HepG2 (cell line): ENCODE data around the gene MUC6. TPM values are rescaled to one million over a fixed set of nuclear protein-coding genes. Genes with fewer than 3 reads are reported as not detected.
"Not testable (repeated sequence)": the region's sequence is repeated elsewhere in the genome, so short reads cannot be mapped to it uniquely, and the experiment has no call there.

ENCODE experiments used
- ATAC-seq: fragments of 200-7000 bp; cut with Tn5 transposase; 3 replicates; pipeline ENCODE4 v1.9.1; 2020; ENCODE audit warnings: mild to moderate bottlenecking, moderate library complexity
- BruUV-seq: library from RNA; stranded (reverse); fragments of 400-500 nt; replicated peaks from 2 replicates; lab custom pipeline; 2021; lab: Mats Ljungman, UMichigan
- CTCF ChIA-PET: fragments of 300-600 bp; formaldehyde crosslinking; extraction: SDS; loops from one replicate; lab custom pipeline; 2021; ENCODE audit warnings: low total read pairs, inconsistent platforms, low intra/inter-chr PET ratio; lab: Yijun Ruan, JAX
- POLR2A ChIA-PET: fragments of 350-600 bp; sonication (Branson Sonifier 250); formaldehyde crosslinking; loops from one replicate; lab custom pipeline; 2020; ENCODE audit warnings: antibody characterized with exemption, inconsistent platforms; lab: Yijun Ruan, JAX
- DNase-seq: peaks from one replicate; pipeline ENCODE4 v3.0.0-alpha.2; 2015; ENCODE audit warnings: low spot score
- FAIRE-seq: peaks from 3 replicates; lab custom pipeline; 2011; peaks lifted over from hg19 to GRCh38; lab: Jason Lieb, UNC
- H2AFZ ChIP-seq: one replicate; pipeline ENCODE4 v1.6.1; 2011; ENCODE audit warnings: low read length, inconsistent platforms
- H3K27ac ChIP-seq: fragments of 300-600 bp; 3 replicates; pipeline ENCODE4 v1.8.0; 2011; ENCODE audit warnings: mixed run types, mild to moderate bottlenecking, mixed read lengths, low read length, inconsistent platforms; ENCODE audit not compliant: insufficient read depth; ENCODE audit errors: extremely low read length
- H3K27me3 ChIP-seq, 2 experiments: fragments of 200-600 bp in 1 of 2; 2 replicates in 1 of 2; 3 replicates in 1 of 2; pipeline versions ENCODE4 v1.6.0 to v1.8.0; 2011; ENCODE audit warnings: low read length in 2 of 2, mild to moderate bottlenecking in 2 of 2, moderate library complexity in 2 of 2, inconsistent platforms in 1 of 2; ENCODE audit not compliant: insufficient read depth in 2 of 2, control insufficient read depth in 1 of 2
- H3K36me3 ChIP-seq, 2 experiments: fragments of 200-600 bp in 1 of 2; replicated peaks in 1 of 2; 2 replicates in 1 of 2; 3 replicates in 1 of 2; pipeline versions ENCODE4 v1.5.1 to v1.8.0; 2011; ENCODE audit warnings: low read length in 2 of 2, inconsistent platforms in 1 of 2; ENCODE audit not compliant: insufficient read depth in 2 of 2, control insufficient read depth in 1 of 2
- H3K4me1 ChIP-seq: 2 replicates; pipeline ENCODE4 v1.5.1; 2012; ENCODE audit warnings: low read length, inconsistent platforms; ENCODE audit not compliant: insufficient read depth
- H3K4me2 ChIP-seq: 2 replicates; pipeline ENCODE4 v1.6.0; 2011; ENCODE audit warnings: low read depth, low read length, inconsistent platforms
- H3K4me3 ChIP-seq, 3 experiments: fragments of 200-600 bp in 1 of 3; sonication (generic), shearing (Covaris generic) in 1 of 3; replicated peaks in 1 of 3; 2 replicates each; pipeline ENCODE4 v1.5.1; 2011 to 2016; ENCODE audit warnings: low read length in 3 of 3, inconsistent platforms in 2 of 3, low read depth in 2 of 3, mild to moderate bottlenecking in 2 of 3, control low read depth in 1 of 3, mixed read lengths in 1 of 3; ENCODE audit not compliant: insufficient read depth in 1 of 3
- H3K79me2 ChIP-seq: one replicate; pipeline ENCODE4 v1.6.1; 2011; ENCODE audit warnings: low read length, inconsistent platforms; ENCODE audit not compliant: insufficient read depth
- H3K9ac ChIP-seq: 2 replicates; pipeline ENCODE4 v1.6.0; 2011; ENCODE audit warnings: mild to moderate bottlenecking, low read depth, low read length, inconsistent platforms; ENCODE audit not compliant: insufficient read depth
- H3K9me3 ChIP-seq: 2 replicates; pipeline ENCODE4 v1.5.1; 2012; ENCODE audit warnings: mild to moderate bottlenecking, low read length
- H4K20me1 ChIP-seq: 2 replicates; pipeline ENCODE4 v1.6.0; 2011; ENCODE audit warnings: inconsistent platforms, mild to moderate bottlenecking, low read length, moderate library complexity; ENCODE audit not compliant: insufficient read depth
- ADNP ChIP-seq: sonication (generic); formaldehyde crosslinking; IDR thresholded peaks from 2 replicates; pipeline ENCODE4 v1.4.0; 2020; ENCODE audit warnings: missing genetic modification reagents
- CBFB ChIP-seq: sonication (generic); formaldehyde crosslinking; IDR thresholded peaks from 2 replicates; pipeline ENCODE4 v1.4.0; 2020; ENCODE audit warnings: missing genetic modification reagents
- FOXK1 ChIP-seq: sonication (generic); formaldehyde crosslinking; IDR thresholded peaks from 2 replicates; pipeline ENCODE4 v1.4.0; 2020; ENCODE audit warnings: low read depth, missing genetic modification reagents, borderline replicate concordance
- RBM22 ChIP-seq: fragments of 200-400 bp; formaldehyde crosslinking; optimal IDR thresholded peaks from 2 replicates; pipeline ENCODE3; 2017; ENCODE audit warnings: mild to moderate bottlenecking, low read length, moderate library complexity
- SMC3 ChIP-seq: IDR thresholded peaks from 2 replicates; pipeline ENCODE4 v1.6.1; 2011; ENCODE audit warnings: low read length, improper control_type of control experiment
- YEATS2 ChIP-seq: sonication (generic); formaldehyde crosslinking; IDR thresholded peaks from 2 replicates; pipeline ENCODE4 v1.4.0; 2020; ENCODE audit warnings: missing genetic modification reagents, borderline replicate concordance
- WGBS: methylation state at CpG from one replicate; pipeline ENCODE4 v1.1.6; 2017; ENCODE audit warnings: low lambda C conversion rate; 5-methylcytosine and 5-hydroxymethylcytosine counted together
- in situ Hi-C: cut with HindIII; loops from 2 replicates; pipeline ENCODE4 v1.10.0; 2017; ENCODE audit warnings: low pct_unique_long_range_greater_than_20kb; ENCODE audit not compliant: extremely low pct_ligation_motif_present
- intact Hi-C: fragments of 100-400 bp; cut with micrococcal nuclease; formaldehyde crosslinking; loops from one replicate; pipeline ENCODE4 v1.10.0; 2022; ENCODE audit not compliant: unreplicated experiment
- polyA plus RNA-seq, 8 experiments: library from polyadenylated mRNA; depleted of rRNA in 3 of 8; stranded (reverse) in 7 of 8; unstranded in 1 of 8; fragments of >200 nt; fragmentation: Illumina TruSeq in 4 of 8; extraction: Trizol in 4 of 8; gene quantifications; 2 replicates each; pipeline versions ENCODE4 v1.2.1 to v1.2.3, GENCODE V29; 2011 to 2016; ENCODE audit warnings: low read depth in 4 of 8, missing spikeins in 1 of 8, mixed read lengths in 1 of 8; ENCODE audit not compliant: insufficient read depth in 1 of 8
- total RNA-seq, 5 experiments: library from RNA; depleted of rRNA; stranded (reverse); fragments of >200 nt; fragmentation: Illumina TruSeq; extraction: Trizol; gene quantifications; 2 replicates each; pipeline ENCODE4 v1.2.3, GENCODE V29; 2016; ENCODE audit warnings: low read depth in 1 of 5
- TF ChIP-seq, protein P1 (sequence below): sonication (generic); formaldehyde crosslinking; IDR thresholded peaks from 2 replicates; pipeline ENCODE4 v1.5.0; 2020; ENCODE audit warnings: mild to moderate bottlenecking, missing genetic modification reagents, moderate library complexity

Gene MUC6
- total and polyA plus RNA-seq, 2 of the 13 experiments (the other 11 are each of a cell fraction or from before 2014, with no cell fraction given) = not detected

DNA sequence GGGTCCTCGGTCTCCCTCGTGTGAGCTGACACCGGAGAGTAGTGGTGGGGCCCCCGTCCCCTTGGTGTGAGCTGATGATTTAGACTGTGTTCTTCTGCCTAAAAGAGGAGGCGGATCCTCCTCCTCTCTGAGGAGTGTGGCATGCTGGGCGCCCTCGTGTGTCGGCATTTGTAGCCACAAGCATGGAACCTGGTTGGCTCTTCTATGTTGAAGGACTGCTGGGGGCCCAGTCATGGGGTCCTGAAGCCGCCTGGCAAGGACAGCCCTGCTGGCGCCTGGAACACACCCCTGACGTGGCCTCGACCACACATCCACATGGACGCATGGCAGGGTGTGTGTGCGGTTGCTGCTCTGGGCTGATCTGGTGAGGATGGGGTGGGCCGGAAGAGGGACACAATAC is 60.7 kb downstream of the MUC6 start (continued):
- TF ChIP-seq YEATS2 = no peak
- TF ChIP-seq RBM22 = peak; percentile 29
- TF ChIP-seq CBFB (CRISPR knock-in tag) = no peak
- TF ChIP-seq, protein P1, sequence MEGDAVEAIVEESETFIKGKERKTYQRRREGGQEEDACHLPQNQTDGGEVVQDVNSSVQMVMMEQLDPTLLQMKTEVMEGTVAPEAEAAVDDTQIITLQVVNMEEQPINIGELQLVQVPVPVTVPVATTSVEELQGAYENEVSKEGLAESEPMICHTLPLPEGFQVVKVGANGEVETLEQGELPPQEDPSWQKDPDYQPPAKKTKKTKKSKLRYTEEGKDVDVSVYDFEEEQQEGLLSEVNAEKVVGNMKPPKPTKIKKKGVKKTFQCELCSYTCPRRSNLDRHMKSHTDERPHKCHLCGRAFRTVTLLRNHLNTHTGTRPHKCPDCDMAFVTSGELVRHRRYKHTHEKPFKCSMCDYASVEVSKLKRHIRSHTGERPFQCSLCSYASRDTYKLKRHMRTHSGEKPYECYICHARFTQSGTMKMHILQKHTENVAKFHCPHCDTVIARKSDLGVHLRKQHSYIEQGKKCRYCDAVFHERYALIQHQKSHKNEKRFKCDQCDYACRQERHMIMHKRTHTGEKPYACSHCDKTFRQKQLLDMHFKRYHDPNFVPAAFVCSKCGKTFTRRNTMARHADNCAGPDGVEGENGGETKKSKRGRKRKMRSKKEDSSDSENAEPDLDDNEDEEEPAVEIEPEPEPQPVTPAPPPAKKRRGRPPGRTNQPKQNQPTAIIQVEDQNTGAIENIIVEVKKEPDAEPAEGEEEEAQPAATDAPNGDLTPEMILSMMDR (CRISPR knock-in tag) = peak; percentile 65
- peak; percentile 35; the same call in 1 of the 2 replicates for TF ChIP-seq SMC3
- TF ChIP-seq ADNP (CRISPR knock-in tag) = no peak
- TF ChIP-seq FOXK1 (CRISPR knock-in tag) = no peak

DNA sequence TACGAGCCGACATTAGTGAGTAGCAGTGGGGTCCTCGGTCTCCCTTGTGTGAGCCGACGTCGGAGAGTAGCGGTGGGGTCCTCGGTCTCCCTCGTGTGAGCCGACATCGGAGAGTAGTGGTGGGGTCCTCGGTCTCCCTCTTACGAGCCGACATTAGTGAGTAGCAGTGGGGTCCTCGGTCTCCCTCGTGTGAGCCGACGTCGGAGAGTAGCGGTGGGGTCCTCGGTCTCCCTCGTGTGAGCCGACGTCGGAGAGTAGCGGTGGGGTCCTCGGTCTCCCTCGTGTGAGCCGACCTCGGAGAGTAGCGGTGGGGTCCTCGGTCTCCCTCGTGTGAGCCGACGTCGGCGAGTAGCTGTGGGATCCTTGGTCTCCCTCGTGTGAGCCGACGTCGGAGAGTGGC is 61.1 kb downstream of the MUC6 start:
- H3K9me3 ChIP-seq, H3K27me3 ChIP-seq, FAIRE-seq, POLR2A ChIA-PET, H3K4me2 ChIP-seq, ATAC-seq, H4K20me1 ChIP-seq, H3K79me2 ChIP-seq, in situ Hi-C loops, BruUV-seq, H3K27ac ChIP-seq, H3K4me3 ChIP-seq, H3K4me1 ChIP-seq, H2AFZ ChIP-seq, DNase-seq, H3K9ac ChIP-seq: not testable (repeated sequence)
- WGBS = 91% methylated on average over 41 of the region's 41 CpGs
- CTCF ChIA-PET = interaction anchor here (1.2 kb wide), 1 partner anchor 77 kb away, joined by 3 read pairs; no protein-coding TSS in a partner anchor
- intact Hi-C loops = loop anchor here (2.0 kb wide), 1 partner anchor 65 kb away; the partner anchor contains the start of gene CHID1
- peaks cover 44 to 76% of the 10 kb centered on the region in 2 experiments for H3K36me3 ChIP-seq
